Peyer's patch (tissue), 4 donors: ENCODE measurements around the gene ZDHHC18. TPM values are rescaled to one million over a fixed set of nuclear protein-coding genes. Genes with fewer than 3 reads are reported as not detected.
A peak's percentile ranks its signal among the peaks of the same experiment; 100 is the strongest.

Experiments used
- DNase-seq, 3 donors: peaks; one replicate each; pipeline ENCODE4 v3.0.0-alpha.2; 2017 to 2019
- H3K27ac ChIP-seq, 4 donors: fragments of 200-600 bp; sonication (generic); one replicate each; pipeline ENCODE4 v1.5.1; 2016 to 2019
- H3K27me3 ChIP-seq, 2 donors: fragments of 200-600 bp; sonication (generic); one replicate each; pipeline ENCODE4 v1.5.1; 2019
- H3K36me3 ChIP-seq, 3 donors: fragments of 200-600 bp; sonication (generic); one replicate each; pipeline ENCODE4 v1.5.1; 2016 to 2019
- H3K4me1 ChIP-seq, 4 donors: fragments of 200-600 bp; sonication (generic); one replicate each; pipeline ENCODE4 v1.5.1; 2016 to 2019
- H3K4me3 ChIP-seq, 4 donors: fragments of 200-600 bp; sonication (generic); 1 replicate in 3 of 4; 2 replicates in 1 of 4; pipeline ENCODE4 v1.5.1; 2016 to 2019; ENCODE audit warnings: mild to moderate bottlenecking in 1 of 4
- H3K9me3 ChIP-seq, 4 donors: fragments of 200-600 bp; sonication (generic); one replicate each; pipeline ENCODE4 v1.5.1; 2016 to 2019; ENCODE audit warnings: mild to moderate bottlenecking in 1 of 4
- CTCF ChIP-seq, 6 experiments: fragments of 450-650 bp in 4 of 6; fragments of 200-600 bp in 2 of 6; sonication (generic) in 1 of 6; IDR thresholded peaks; one replicate each; pipeline ENCODE4 v1.5.1; 2017 to 2019; ENCODE audit warnings: antibody characterized with exemption in 6 of 6, mild to moderate bottlenecking in 3 of 6, moderate library complexity in 1 of 6
- POLR2A ChIP-seq, 2 donors: fragments of 450-650 bp; IDR thresholded peaks; one replicate each; pipeline ENCODE4 v1.5.1; 2017; ENCODE audit warnings: antibody characterized with exemption in 2 of 2, mild to moderate bottlenecking in 2 of 2, moderate library complexity in 2 of 2
- total RNA-seq, 4 donors: library from RNA; depleted of rRNA; stranded (reverse); fragments of >200 nt; gene quantifications; one replicate each; pipeline ENCODE4 v1.1.0, GENCODE V29; 2016

Gene ZDHHC18
- total RNA-seq, 4 donors from 2014 or later = 12.4 to 40.3 (median 29.0) TPM

DNA sequence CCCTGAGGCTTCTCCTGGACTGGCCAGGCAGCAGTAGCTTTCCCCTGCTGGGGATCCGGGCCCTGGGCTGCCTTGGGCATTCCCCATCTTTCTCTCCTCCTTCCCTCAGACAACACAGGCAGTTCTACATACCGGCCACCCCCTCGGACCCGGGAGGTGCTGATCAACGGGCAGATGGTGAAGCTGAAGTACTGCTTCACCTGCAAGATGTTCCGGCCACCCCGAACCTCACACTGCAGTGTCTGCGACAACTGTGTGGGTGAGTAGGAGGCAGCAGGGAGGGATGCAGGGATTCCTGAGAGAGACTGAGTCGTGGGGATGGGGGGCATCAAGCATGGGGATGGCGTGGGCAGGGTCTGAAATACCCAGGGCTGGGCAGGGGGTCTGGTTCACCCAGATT lies 22.0 kb downstream of the ZDHHC18 start:
- Histone ChIP-seq H3K36me3 (peaks cover 0 to 52% (median 0%) of the 10 kb centered on the region in 3 donors), H3K27me3 (no peaks in the 10 kb centered on the region), H3K27ac (peak overlapping the region in 3 of 4 donors; percentile 70 to 96 (median 84)), H3K4me1 (peaks cover 0 to 24% (median 2%) of the 10 kb centered on the region in 4 donors), H3K4me3 (no peak overlapping the region), H3K9me3 (no peaks in the 10 kb centered on the region)
- DNase-seq = no peak
- TF ChIP-seq CTCF (IDR thresholded peaks at IDR 0.05) (no peak), POLR2A (IDR thresholded peaks at IDR 0.05) (no peak)

GRCh38 chr1:26848941-26849774 lies 22.7 kb downstream of the ZDHHC18 start:
- H3K36me3 ChIP-seq = peaks cover 0 to 52% (median 0%) of the 10 kb centered on the region in 3 donors
- H3K27me3 ChIP-seq = no peaks in the 10 kb centered on the region
- peak in 2 of 3 donors; percentile 96 to 98 for DNase-seq
- peaks cover 0 to 24% (median 2%) of the 10 kb centered on the region in 4 donors for H3K4me1 ChIP-seq
- H3K4me3 ChIP-seq = no peak overlapping the region
- H3K27ac ChIP-seq = peak overlapping the region in 3 of 4 donors; percentile 70 to 96 (median 84)
- TF ChIP-seq POLR2A (IDR thresholded peaks at IDR 0.05) (peak; percentile 16 to 83), CTCF (IDR thresholded peaks at IDR 0.05) (peak in 2 of 6 experiments; percentile 15 to 22)
- H3K9me3 ChIP-seq = no peaks in the 10 kb centered on the region

DNA sequence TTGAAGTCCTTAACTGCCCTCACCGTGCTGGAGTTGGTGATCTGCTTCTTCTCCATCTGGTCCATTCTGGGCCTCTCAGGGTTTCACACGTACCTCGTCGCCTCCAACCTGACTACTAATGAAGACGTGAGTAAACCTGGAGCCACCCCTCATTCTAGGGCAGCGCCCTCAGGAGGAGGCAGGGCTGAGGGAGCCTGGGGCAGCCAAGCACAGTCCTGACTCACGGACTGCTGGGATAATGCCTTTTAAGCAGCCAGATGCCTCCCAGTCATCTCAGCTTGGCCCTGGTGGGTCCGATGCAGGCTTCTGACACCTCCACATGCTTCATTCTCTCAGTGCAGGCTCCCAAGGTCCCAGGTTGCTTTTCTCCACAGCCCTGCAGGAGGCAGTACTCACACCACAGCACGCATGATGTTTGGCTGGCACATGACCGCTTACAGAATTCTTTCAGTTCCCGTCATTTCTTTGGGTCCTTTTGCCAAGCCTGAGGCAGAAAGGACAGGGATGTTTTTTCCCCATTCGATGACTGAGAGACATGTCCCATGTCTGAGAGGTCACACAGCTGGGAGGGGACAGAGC lies 24.7 kb downstream of the ZDHHC18 start:
- DNase-seq = no peak
- Histone ChIP-seq H3K4me3 (no peak overlapping the region), H3K36me3 (peaks cover 0 to 61% (median 0%) of the 10 kb centered on the region in 3 donors), H3K9me3 (no peaks in the 10 kb centered on the region), H3K27ac (no peak overlapping the region), H3K4me1 (peaks cover 0 to 33% (median 2%) of the 10 kb centered on the region in 4 donors), H3K27me3 (no peaks in the 10 kb centered on the region)
- TF ChIP-seq POLR2A (IDR thresholded peaks at IDR 0.05) (no peak), CTCF (IDR thresholded peaks at IDR 0.05) (no peak)

GRCh38 chr1:26852701-26853100 lies 26.2 kb downstream of the ZDHHC18 start:
- H3K4me1 ChIP-seq = peaks cover 0 to 33% (median 2%) of the 10 kb centered on the region in 4 donors
- H3K27ac ChIP-seq = no peak overlapping the region
- H3K4me3 ChIP-seq = no peak overlapping the region
- DNase-seq = no peak
- no peaks in the 10 kb centered on the region for H3K9me3 ChIP-seq
- peaks cover 0 to 56% (median 0%) of the 10 kb centered on the region in 3 donors for H3K36me3 ChIP-seq
- H3K27me3 ChIP-seq = no peaks in the 10 kb centered on the region
- TF ChIP-seq POLR2A (IDR thresholded peaks at IDR 0.05) (no peak), CTCF (IDR thresholded peaks at IDR 0.05) (no peak)

- Histone ChIP-seq H3K36me3 (peaks cover 0 to 56% (median 0%) of the 10 kb centered on the region in 3 donors), H3K4me1 (peaks cover 0 to 33% (median 2%) of the 10 kb centered on the region in 4 donors), H3K4me3 (no peak overlapping the region), H3K27me3 (no peaks in the 10 kb centered on the region), H3K27ac (no peak overlapping the region), H3K9me3 (no peaks in the 10 kb centered on the region)
- TF ChIP-seq CTCF (IDR thresholded peaks at IDR 0.05) (peak; percentile 53 to 94 (median 83)), POLR2A (IDR thresholded peaks at IDR 0.05) (peak in 1 of 2 donors; percentile 23)
- peak; percentile 88 to 96 (median 90) for DNase-seq
These were observed 26.7 kb downstream of the ZDHHC18 start for GRCh38 chr1:26853156-26853555.
